Bone marrow (tissue), 2 donors: ENCODE measurements around the gene MAP3K9.
"Not testable (repeated sequence)": the region's sequence is repeated elsewhere in the genome, so short reads cannot be mapped to it uniquely, and the experiment has no call there.

ENCODE experiments used
- DNase-seq, 2 donors: peaks; one replicate each; lab custom pipeline; 2025; lab: John Stamatoyannopoulos, UW

Gene MAP3K9

DNA sequence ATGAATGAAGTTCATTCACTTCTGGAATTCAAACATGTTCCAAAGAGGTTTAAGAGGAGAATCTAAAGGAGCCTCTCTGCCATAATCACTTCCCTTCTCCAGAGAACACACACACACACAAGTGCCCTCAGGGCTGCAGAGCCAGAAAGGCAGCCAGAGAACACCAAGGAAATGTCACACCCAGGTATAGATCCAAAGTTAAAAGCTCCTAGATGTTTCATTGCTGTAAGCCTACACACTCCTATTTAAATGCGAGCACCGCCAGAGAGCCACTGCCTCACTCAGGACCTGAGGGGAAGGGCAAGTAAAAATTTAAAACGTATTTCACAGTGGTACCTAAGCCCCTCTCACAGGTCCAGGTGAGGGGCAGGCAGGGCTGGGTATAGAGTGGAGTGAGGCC is 85.2 kb downstream of the MAP3K9 start:
- DNase-seq = no peak

GRCh38 chr14:70723276-70723675 is 86.0 kb downstream of the MAP3K9 start:
- DNase-seq = no peak

DNA sequence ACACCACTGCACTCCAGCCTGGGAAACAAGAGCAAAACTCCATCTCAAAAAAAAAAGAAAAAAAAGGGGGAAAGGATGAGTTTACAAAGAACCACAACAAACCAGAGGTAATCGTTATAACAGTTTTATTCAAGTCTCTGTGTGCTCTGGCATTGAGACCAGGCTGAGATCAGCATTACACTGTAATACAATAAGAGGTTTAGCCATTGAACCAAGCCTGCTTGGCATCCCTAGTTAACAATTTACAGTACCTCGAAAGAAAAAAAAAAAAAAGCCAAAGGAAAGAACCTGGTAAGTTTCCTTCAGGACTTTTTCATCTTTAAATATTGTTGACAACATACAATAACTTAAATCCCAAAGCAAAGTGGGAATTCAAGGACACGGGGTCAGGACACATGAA is 86.9 kb downstream of the MAP3K9 start:
- no peak for DNase-seq

DNA sequence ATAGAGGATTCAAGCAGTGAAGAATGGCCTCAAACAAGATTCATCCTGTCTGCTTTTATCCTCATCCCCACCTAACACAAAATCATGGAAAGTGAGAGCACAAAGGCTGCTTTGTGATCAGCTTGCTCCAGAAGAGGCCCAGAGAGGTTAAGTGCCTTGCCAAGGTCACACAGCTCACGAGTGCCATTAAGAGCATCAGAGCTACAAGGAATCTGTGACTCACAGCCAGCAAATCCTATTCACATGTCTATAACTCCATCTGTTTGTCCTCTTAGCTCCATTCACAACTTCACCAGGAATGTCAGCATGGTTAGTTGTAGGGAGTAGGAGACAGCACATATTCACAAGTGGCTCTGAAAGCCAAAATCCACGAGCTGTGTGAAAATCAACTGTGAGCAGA is 87.8 kb downstream of the MAP3K9 start:
- DNase-seq = no peak

DNA sequence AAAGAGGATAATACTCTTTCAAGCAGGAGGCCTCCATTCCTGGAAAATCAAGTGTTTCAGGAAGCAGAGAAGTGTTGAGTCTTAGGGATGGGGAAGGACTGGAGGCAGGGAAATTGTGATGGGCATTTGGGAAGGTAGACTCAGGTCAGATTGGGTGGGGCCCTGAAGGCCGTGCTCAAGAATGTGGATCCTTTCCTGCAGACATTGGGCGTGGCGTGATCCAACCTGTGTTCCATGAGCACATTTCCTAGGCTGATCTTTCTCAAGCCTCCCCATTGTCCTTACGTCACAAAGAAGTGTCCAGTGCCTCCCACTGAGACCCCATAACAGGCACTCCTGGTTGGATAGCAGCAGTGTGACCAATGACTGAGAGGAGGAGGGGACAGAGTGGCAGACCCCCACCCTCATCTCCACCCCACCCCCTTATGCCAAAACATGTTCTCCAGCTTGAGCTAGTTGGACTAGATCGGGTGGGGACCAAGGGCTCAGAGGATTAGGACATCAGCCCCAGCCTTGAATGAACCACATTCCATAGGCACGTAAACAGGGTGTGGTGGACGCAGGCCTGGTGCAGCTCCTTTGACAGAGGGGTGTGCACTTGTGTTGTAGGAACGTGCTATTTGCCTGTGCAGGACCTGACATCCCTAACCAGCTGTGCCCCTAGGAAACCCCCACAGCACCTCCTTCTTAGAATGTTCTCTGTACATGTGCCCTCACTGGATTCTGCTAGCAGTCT is 90.8 kb downstream of the MAP3K9 start:
- DNase-seq = no peak

GRCh38 chr14:70716958-70717357 is 92.4 kb downstream of the MAP3K9 start:
- no peak for DNase-seq

GRCh38 chr14:70716483-70716882 is 92.8 kb downstream of the MAP3K9 start:
- DNase-seq = no peak

GRCh38 chr14:70714055-70714550 is 95.2 kb downstream of the MAP3K9 start:
- DNase-seq = peak in 1 of 2 donors; percentile 58

DNA sequence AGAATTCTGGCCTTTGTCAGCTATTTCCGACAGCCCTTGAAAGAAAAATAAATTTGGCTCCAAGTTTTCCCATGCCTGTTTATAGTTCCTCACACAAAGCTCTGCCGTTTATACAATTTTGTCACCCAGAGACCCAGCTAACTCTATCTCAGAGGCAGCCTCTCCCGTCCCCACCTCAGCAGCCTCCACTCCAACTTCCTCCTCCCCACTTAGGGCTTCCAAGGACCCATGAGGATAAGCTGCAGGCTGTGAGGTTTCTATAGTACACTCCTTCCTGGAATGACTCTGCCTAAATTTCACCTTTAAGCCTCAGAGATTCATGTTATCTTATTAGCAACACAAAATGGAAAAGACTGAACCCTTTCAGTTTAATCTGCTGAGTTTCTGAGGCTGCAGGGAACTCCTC is 95.8 kb downstream of the MAP3K9 start:
- DNase-seq = no peak

DNA sequence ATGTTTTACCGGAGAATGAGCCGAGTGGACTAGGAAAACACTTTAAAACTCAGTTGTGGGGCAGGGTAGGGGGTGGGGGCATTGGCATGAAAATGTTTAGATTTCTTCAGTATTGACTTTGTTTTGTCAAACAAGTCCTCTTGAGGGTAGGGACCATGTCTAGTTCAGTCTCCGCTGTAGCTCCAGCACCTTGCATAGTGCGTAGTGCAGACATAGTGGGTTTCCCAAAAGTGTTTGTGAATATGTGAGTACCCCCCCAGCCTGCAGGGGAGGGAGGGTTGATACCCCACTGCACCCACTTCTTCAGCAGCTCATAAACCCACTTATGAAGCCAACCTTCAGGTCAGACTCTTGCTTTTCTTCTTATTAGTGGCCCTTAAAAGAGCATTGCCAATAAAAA is 96.2 kb downstream of the MAP3K9 start:
- DNase-seq = no peak

GRCh38 chr14:70711451-70711850 is 97.9 kb downstream of the MAP3K9 start:
- no peak for DNase-seq

- no peak for DNase-seq
Observed at GRCh38 chr14:70709726-70710382, 99.5 kb downstream of the MAP3K9 start.

DNA sequence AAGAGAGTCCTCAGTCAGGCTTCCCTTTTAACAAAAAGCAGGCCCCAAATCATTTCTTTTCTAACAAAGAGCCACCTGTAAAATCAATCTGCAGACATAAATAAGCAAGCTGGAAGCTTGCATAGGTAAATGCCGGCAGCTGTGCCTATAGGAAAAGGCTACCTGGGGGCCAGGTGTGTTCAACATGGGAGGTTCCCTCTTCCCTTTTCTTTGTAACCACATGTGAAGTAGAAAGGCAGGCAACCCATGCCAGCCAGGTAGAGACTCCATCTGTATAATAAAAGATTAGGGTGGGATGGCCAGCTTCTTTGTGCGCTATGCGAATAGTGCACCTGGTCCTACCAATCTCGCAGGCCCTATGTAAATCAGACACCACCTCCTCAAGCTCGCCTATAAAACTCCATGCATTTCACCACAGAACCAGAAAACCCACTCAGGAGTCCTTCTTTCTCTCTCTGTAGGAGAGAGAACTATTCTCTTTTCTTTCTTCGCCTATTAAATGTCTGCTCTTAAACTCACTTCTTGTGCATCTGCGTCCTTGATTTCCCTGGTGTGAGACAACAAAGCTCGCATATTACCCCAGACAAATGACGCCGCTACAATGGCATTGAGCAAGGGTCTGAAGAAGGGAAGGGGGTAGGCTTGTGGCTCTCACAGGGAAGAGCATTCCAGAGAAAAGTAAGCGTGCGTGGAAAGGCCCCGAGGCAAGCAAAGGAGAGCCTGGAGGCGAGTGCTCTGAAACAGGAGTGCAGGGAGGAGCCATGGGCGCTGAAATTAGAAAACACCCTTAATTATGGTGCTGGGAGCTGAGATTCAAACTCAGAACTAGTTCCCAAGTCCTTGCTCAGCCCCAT is 100.4 kb downstream of the MAP3K9 start:
- no peak for DNase-seq

DNA sequence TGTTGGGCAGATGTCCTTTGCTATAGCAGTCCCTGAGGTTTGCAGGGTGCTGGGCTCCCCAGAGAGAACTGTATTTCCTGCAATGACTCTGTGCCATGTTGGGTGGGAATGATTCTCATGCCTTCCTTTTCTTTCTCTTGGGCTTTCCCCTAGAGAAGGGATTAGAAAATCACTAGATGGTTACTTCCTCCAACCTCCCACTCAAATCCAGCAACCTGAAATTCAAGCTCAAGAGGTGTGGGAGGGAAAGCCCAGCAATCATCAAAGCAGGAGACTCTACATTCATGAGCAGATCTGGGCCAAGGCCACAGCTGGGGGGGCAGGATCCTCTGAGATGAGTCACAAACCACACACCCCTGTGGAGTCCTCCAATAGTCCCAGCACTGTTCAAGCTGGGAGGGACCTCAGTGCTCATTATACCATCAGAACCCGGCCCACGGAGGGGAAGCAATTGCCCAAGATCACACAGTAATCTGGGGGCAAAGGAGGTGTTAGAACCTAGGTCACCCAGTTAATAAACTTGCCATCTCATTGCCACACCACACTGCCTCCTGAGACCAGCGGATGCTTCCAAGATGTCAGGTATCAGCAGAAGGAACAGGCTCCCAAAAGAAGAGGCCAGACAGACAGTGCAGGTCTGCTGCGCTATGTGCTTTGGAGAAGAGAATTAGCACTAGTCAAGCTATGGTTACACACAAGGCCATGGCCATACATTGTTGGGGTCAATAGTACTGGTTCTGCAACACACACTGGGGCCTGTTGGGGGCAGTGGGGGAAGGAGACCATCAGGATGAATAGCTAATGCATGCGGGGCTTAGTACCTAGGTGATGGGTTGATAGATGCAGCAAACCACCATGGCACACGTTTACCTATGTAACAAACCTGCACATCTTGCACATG is 101.9 kb downstream of the MAP3K9 start:
- no peak for DNase-seq

DNA sequence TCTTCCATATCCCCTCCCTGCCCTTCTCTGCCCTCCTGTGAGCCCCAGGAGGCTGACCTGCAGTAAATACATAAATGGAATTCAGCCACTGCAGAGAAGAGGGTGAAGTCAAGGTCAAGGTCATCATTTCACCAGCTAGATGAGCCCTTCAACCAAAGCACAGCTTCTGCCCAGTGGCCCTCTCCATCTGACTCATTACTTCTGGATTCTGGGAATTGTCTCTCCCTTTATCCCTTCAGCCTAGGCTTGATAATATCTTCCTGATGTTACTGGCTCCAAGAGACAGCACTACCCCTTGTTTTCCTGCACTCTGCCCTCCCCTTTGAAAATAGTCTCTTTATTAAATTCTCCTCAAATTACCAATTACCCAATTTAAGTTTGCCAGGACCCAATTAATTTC is 103.1 kb downstream of the MAP3K9 start:
- DNase-seq = no peak

DNA sequence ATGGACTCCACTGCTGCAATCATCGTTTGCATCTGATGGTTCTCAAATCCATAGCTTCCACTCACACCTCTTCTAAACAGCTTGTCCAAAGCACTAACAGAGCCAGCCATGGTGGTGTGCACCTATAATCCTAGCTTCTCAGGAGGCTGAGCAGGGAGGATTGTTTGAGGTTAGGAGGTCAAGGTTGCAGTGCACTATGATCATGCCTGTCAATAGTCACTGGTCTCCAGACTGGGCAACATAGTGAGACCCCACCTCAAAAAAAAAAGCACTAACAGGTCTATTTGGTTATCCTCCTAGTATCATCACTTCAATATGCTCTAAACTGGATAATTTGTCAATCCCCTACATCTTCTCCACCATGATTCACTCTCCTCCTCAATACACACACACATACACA is 104.4 kb downstream of the MAP3K9 start:
- DNase-seq = no peak

GRCh38 chr14:70703621-70704168 is 105.6 kb downstream of the MAP3K9 start:
- not testable (repeated sequence) for DNase-seq

DNA sequence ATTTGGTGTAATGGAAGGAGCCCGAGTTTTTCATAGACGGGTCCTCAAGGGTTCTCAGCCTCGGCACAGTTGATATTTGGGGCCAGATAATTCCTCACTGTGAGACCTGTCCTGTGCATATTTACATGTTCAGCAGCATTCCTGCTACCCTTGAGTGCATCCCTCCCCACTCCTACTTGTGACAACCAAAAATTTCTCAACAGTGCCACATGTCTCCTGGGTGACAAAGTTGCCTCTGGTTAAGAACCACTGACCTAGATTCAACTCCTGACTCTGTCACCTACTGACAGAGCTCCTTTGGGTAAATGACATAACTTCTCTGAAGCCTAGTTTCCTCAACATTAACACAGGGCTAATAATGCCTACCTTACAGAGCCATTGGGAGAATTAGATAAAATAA is 107.2 kb downstream of the MAP3K9 start:
- no peak for DNase-seq

- no peak for DNase-seq
Observed at GRCh38 chr14:70701610-70702009, 107.7 kb downstream of the MAP3K9 start.

- no peak for DNase-seq
Observed at GRCh38 chr14:70700955-70701585, 108.2 kb downstream of the MAP3K9 start.

DNA sequence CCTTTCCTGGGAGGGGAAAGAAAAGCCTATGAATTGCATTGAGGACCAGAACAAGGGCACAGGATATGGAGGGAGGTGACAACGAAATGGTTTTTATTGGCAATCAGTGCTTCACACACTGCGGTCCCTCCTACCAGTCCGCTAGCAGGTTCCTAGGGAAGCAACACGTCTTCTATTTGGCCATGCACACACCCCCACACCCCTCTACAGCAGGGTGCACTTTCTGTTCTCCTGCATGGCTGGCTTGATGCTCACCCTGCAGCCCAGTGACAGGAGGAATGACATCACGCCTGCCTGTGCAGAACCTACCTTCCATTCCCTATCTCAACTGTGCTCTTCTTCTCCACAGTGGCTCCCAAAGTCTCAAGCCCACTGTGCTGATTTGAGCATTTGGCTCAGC is 109.7 kb downstream of the MAP3K9 start:
- DNase-seq = no peak
